HEK293 (cell line): Measurements from ENCODE around the gene PPP4R4.

Source experiments
- AEBP2 ChIP-seq: fragments of 450-650 bp; formaldehyde crosslinking; IDR thresholded peaks from 2 replicates; pipeline ENCODE4 v1.5.1; 2016; ENCODE audit warnings: missing biosample characterization, missing genetic modification characterization, borderline replicate concordance
- BCL11B ChIP-seq: fragments of 450-650 bp; formaldehyde crosslinking; IDR thresholded peaks from 2 replicates; pipeline ENCODE4 v1.5.1; 2016; ENCODE audit warnings: low read depth, missing biosample characterization, missing genetic modification characterization
- CTCF ChIP-seq: fragments of 450-650 bp; formaldehyde crosslinking; IDR thresholded peaks from 2 replicates; pipeline ENCODE4 v1.5.1; 2016; ENCODE audit warnings: missing biosample characterization, missing genetic modification characterization
- GLI2 ChIP-seq: fragments of 450-650 bp; formaldehyde crosslinking; IDR thresholded peaks from 2 replicates; pipeline ENCODE4; 2017; ENCODE audit warnings: missing biosample characterization, missing genetic modification characterization, low read depth, borderline replicate concordance
- HOXC10 ChIP-seq: sonication (generic); formaldehyde crosslinking; IDR thresholded peaks from 2 replicates; pipeline ENCODE4 v1.8.1; 2023; ENCODE audit warnings: mild to moderate bottlenecking, missing genetic modification reagents
- REPIN1 ChIP-seq: fragments of 450-650 bp; formaldehyde crosslinking; IDR thresholded peaks from 2 replicates; pipeline ENCODE4 v1.5.1; 2017; ENCODE audit warnings: missing biosample characterization, missing genetic modification characterization, low read depth
- SALL2 ChIP-seq: fragments of 450-650 bp; formaldehyde crosslinking; IDR thresholded peaks from 2 replicates; pipeline ENCODE4 v1.5.0; 2017; ENCODE audit warnings: missing biosample characterization, mild to moderate bottlenecking, missing genetic modification characterization, borderline replicate concordance
- SP3 ChIP-seq: fragments of 450-650 bp; formaldehyde crosslinking; IDR thresholded peaks from 2 replicates; pipeline ENCODE4 v1.5.1; 2016; ENCODE audit warnings: missing biosample characterization, missing genetic modification characterization
- TCF7L2 ChIP-seq: IDR thresholded peaks from 2 replicates; pipeline ENCODE4 v1.6.1; 2011; ENCODE audit warnings: low read depth, mild to moderate bottlenecking, inconsistent platforms, low read length, moderate library complexity, borderline replicate concordance
- WT1 ChIP-seq: fragments of 450-650 bp; formaldehyde crosslinking; IDR thresholded peaks from 2 replicates; pipeline ENCODE4 v1.5.1; 2016; ENCODE audit warnings: missing biosample characterization, missing genetic modification characterization
- ZBTB17 ChIP-seq: fragments of 450-650 bp; formaldehyde crosslinking; IDR thresholded peaks from 2 replicates; pipeline ENCODE4 v1.5.1; 2016; ENCODE audit warnings: missing biosample characterization, missing genetic modification characterization
- ZBTB20 ChIP-seq: fragments of 450-650 bp; formaldehyde crosslinking; IDR thresholded peaks from 2 replicates; pipeline ENCODE4 v1.5.1; 2016; ENCODE audit warnings: missing biosample characterization, missing genetic modification characterization
- ZBTB21 ChIP-seq: fragments of 450-650 bp; formaldehyde crosslinking; IDR thresholded peaks from 2 replicates; pipeline ENCODE4 v1.5.1; 2017; ENCODE audit warnings: missing biosample characterization, missing genetic modification characterization
- ZIC2 ChIP-seq: fragments of 450-650 bp; formaldehyde crosslinking; IDR thresholded peaks from 2 replicates; pipeline ENCODE4 v1.5.1; 2016; ENCODE audit warnings: missing biosample characterization, missing genetic modification characterization
- ZNF132 ChIP-seq: fragments of 450-650 bp; formaldehyde crosslinking; IDR thresholded peaks from 2 replicates; pipeline ENCODE4 v1.5.1; 2017; ENCODE audit warnings: missing biosample characterization, missing genetic modification characterization, borderline replicate concordance
- ZNF169 ChIP-seq: fragments of 450-650 bp; formaldehyde crosslinking; IDR thresholded peaks from 2 replicates; pipeline ENCODE4 v1.5.1; 2016; ENCODE audit warnings: missing biosample characterization, missing genetic modification characterization
- ZNF311 ChIP-seq: fragments of 450-650 bp; formaldehyde crosslinking; IDR thresholded peaks from 2 replicates; pipeline ENCODE4 v1.5.1; 2017; ENCODE audit warnings: missing biosample characterization, missing genetic modification characterization, borderline replicate concordance
- ZNF324 ChIP-seq: fragments of 450-650 bp; formaldehyde crosslinking; IDR thresholded peaks from 2 replicates; pipeline ENCODE4 v1.5.1; 2016; ENCODE audit warnings: missing biosample characterization, missing genetic modification characterization
- ZNF341 ChIP-seq: fragments of 450-650 bp; formaldehyde crosslinking; IDR thresholded peaks from 2 replicates; pipeline ENCODE4; 2016; ENCODE audit warnings: low read depth, missing biosample characterization, missing genetic modification characterization
- ZNF394 ChIP-seq: fragments of 450-650 bp; formaldehyde crosslinking; IDR thresholded peaks from 2 replicates; pipeline ENCODE4 v1.5.1; 2016; ENCODE audit warnings: missing biosample characterization, missing genetic modification characterization, mild to moderate bottlenecking, moderate library complexity, borderline replicate concordance
- ZNF398 ChIP-seq: fragments of 450-650 bp; formaldehyde crosslinking; IDR thresholded peaks from 2 replicates; pipeline ENCODE4 v1.5.1; 2017; ENCODE audit warnings: missing biosample characterization, missing genetic modification characterization
- ZNF416 ChIP-seq: fragments of 450-650 bp; formaldehyde crosslinking; IDR thresholded peaks from 2 replicates; pipeline ENCODE4 v1.5.1; 2016; ENCODE audit warnings: missing biosample characterization, missing genetic modification characterization
- ZNF473 ChIP-seq: fragments of 450-650 bp; formaldehyde crosslinking; IDR thresholded peaks from 2 replicates; pipeline ENCODE4 v1.5.1; 2017; ENCODE audit warnings: missing biosample characterization, missing genetic modification characterization
- ZNF518A ChIP-seq: fragments of 450-650 bp; formaldehyde crosslinking; conservative IDR thresholded peaks from 2 replicates; pipeline ENCODE4 v1.5.1; 2016; ENCODE audit warnings: low read depth, missing biosample characterization, missing genetic modification characterization
- ZNF645 ChIP-seq: fragments of 450-650 bp; formaldehyde crosslinking; IDR thresholded peaks from 2 replicates; pipeline ENCODE4; 2016; ENCODE audit warnings: missing biosample characterization, missing genetic modification characterization
- ZNF677 ChIP-seq: fragments of 450-650 bp; IDR thresholded peaks from 2 replicates; pipeline ENCODE4 v1.5.0; 2018; ENCODE audit warnings: missing biosample characterization, mild to moderate bottlenecking, missing genetic modification characterization, moderate library complexity
- ZNF76 ChIP-seq: fragments of 450-650 bp; formaldehyde crosslinking; IDR thresholded peaks from 2 replicates; pipeline ENCODE4; 2016; ENCODE audit warnings: low read depth, missing biosample characterization, missing genetic modification characterization, borderline replicate concordance

PPP4R4 gene

GRCh38 chr14:94129111-94129757, 44.9 kb upstream of the PPP4R4 start, which contains the start of gene IFI27L2 (continued):
- 0 out of 2 replicates have a peak, but pooled peaks have one; percentile 21 for TF ChIP-seq ZNF518A
- peak; percentile 78 for TF ChIP-seq ZNF76 (tag by site-specific recombination)
- TF ChIP-seq SP3 (tag by site-specific recombination) = peak; percentile 80
- TF ChIP-seq GLI2 = no peak
- no peak for TF ChIP-seq HOXC10
- TF ChIP-seq ZNF311 (tag by site-specific recombination) = no peak
- TF ChIP-seq ZNF132 (tag by site-specific recombination) = no peak
- peak; percentile 50 for TF ChIP-seq ZBTB21
- TF ChIP-seq ZNF416 (tag by site-specific recombination) = no peak
- no peak for TF ChIP-seq ZNF645 (tag by site-specific recombination)
- TF ChIP-seq CTCF = 0 out of 2 replicates have a peak, but pooled peaks have one; percentile 31
- peak; percentile 96 for TF ChIP-seq WT1
- peak; percentile 53 for TF ChIP-seq ZBTB20 (tag by site-specific recombination)
- TF ChIP-seq ZBTB17 = peak; percentile 77
- TF ChIP-seq ZNF341 (tag by site-specific recombination) = peak; percentile 99
- TF ChIP-seq BCL11B (tag by site-specific recombination) = no peak
- no peak for TF ChIP-seq SALL2 (tag by site-specific recombination)
- no peak for TF ChIP-seq TCF7L2
- no peak for TF ChIP-seq AEBP2 (tag by site-specific recombination)
- TF ChIP-seq ZNF398 (tag by site-specific recombination) = peak; percentile 99
- TF ChIP-seq ZNF324 (tag by site-specific recombination) = no peak
- no peak; the same call in 1 of the 2 replicates for TF ChIP-seq ZNF169 (tag by site-specific recombination)
- 0 out of 2 replicates have a peak, but pooled peaks have one; percentile 6 for TF ChIP-seq ZIC2
- TF ChIP-seq REPIN1 (tag by site-specific recombination) = no peak
- TF ChIP-seq ZNF394 = no peak
- TF ChIP-seq ZNF677 (tag by site-specific recombination) = no peak
- no peak for TF ChIP-seq ZNF473 (tag by site-specific recombination)
